Tibial nerve (tissue), 4 donors: ENCODE data around the gene MAPK1.

ENCODE experiments used
- CTCF ChIP-seq, 5 experiments: fragments of 200-600 bp in 3 of 5; fragments of 450-650 bp in 2 of 5; sonication (generic) in 3 of 5; IDR thresholded peaks; one replicate each; pipeline ENCODE4 v1.5.1; 2016 to 2019; ENCODE audit warnings: antibody characterized with exemption in 5 of 5, mild to moderate bottlenecking in 3 of 5, moderate library complexity in 2 of 5
- EP300 ChIP-seq, 2 donors: sonication (generic); formaldehyde crosslinking; IDR thresholded peaks; one replicate each; pipeline ENCODE4 v1.6.1; 2017; ENCODE audit warnings: antibody characterized with exemption in 2 of 2, mild to moderate bottlenecking in 1 of 2
- POLR2A ChIP-seq, 2 donors: fragments of 450-650 bp; IDR thresholded peaks; one replicate each; pipeline ENCODE4 v1.6.1; 2017; ENCODE audit warnings: antibody characterized with exemption in 2 of 2, mild to moderate bottlenecking in 2 of 2, moderate library complexity in 2 of 2

GRCh38 chr22:21710156-21710555 is 157.3 kb downstream of the MAPK1 start:
- no peak for TF ChIP-seq CTCF (IDR thresholded peaks at IDR 0.05)
- TF ChIP-seq EP300 (IDR thresholded peaks at IDR 0.05), result no peak
- no peak for TF ChIP-seq POLR2A (IDR thresholded peaks at IDR 0.05)
